HepG2 (cell line): ENCODE results near the gene EEA1. TPM values are rescaled to one million over a fixed set of nuclear protein-coding genes. Genes with fewer than 3 reads are reported as not detected.

Experiments used
- ATF5 ChIP-seq: sonication (generic); formaldehyde crosslinking; IDR thresholded peaks from 2 replicates; pipeline ENCODE4 v1.4.0; 2020; ENCODE audit warnings: mild to moderate bottlenecking, low read depth, missing genetic modification reagents
- EED ChIP-seq: sonication (generic); formaldehyde crosslinking; IDR thresholded peaks from 2 replicates; pipeline ENCODE4 v1.5.0; 2020; ENCODE audit warnings: mild to moderate bottlenecking, missing genetic modification reagents
- ELK4 ChIP-seq: sonication (generic); formaldehyde crosslinking; IDR thresholded peaks from 2 replicates; pipeline ENCODE4 v1.9.0; 2021; ENCODE audit warnings: missing genetic modification reagents, borderline replicate concordance
- EP300 ChIP-seq, 3 experiments: sonication (generic) in 1 of 3; formaldehyde crosslinking in 1 of 3; IDR thresholded peaks; 2 replicates each; pipeline versions ENCODE4 v1.5.1 to v1.6.1; 2011 to 2020; ENCODE audit warnings: low read depth in 2 of 3, low read length in 2 of 3, borderline replicate concordance in 1 of 3, improper control_type of control experiment in 1 of 3, mild to moderate bottlenecking in 1 of 3, missing genetic modification reagents in 1 of 3, moderate library complexity in 1 of 3
- FOXJ3 ChIP-seq: sonication (generic); formaldehyde crosslinking; IDR thresholded peaks from 2 replicates; pipeline ENCODE4 v1.4.0; 2020; ENCODE audit warnings: missing genetic modification reagents, mild to moderate bottlenecking, borderline replicate concordance
- MBNL3 ChIP-seq: fragments of 250-450 bp; sonication (Bioruptor Pico); conservative IDR thresholded peaks from 2 replicates; pipeline ENCODE4 v1.8.0; 2022; ENCODE audit warnings: mild to moderate bottlenecking, inconsistent platforms
- MYNN ChIP-seq: sonication (generic); formaldehyde crosslinking; IDR thresholded peaks from 2 replicates; pipeline ENCODE4 v1.4.0; 2020; ENCODE audit warnings: mild to moderate bottlenecking, low read depth, missing genetic modification reagents
- POLR2A ChIP-seq, 2 experiments: IDR thresholded peaks; 2 replicates each; pipeline ENCODE4 v1.6.1; 2011; ENCODE audit warnings: low read depth in 2 of 2, low read length in 2 of 2, mild to moderate bottlenecking in 1 of 2, moderate library complexity in 1 of 2; ENCODE audit not compliant: insufficient read depth in 1 of 2
- PRDM15 ChIP-seq: sonication (generic); formaldehyde crosslinking; IDR thresholded peaks from 2 replicates; pipeline ENCODE4 v1.4.0; 2020; ENCODE audit warnings: missing genetic modification reagents
- RAD21 ChIP-seq: fragments of 450-650 bp; formaldehyde crosslinking; IDR thresholded peaks from 2 replicates; pipeline ENCODE4 v1.5.0; 2020; ENCODE audit warnings: mild to moderate bottlenecking
- RELA ChIP-seq: sonication (generic); formaldehyde crosslinking; IDR thresholded peaks from 2 replicates; pipeline ENCODE4 v1.4.0; 2020; ENCODE audit warnings: missing genetic modification reagents
- SIN3B ChIP-seq: fragments of 150-350 bp; IDR thresholded peaks from 2 replicates; pipeline ENCODE4 v1.6.1; 2014; ENCODE audit warnings: low read length
- SNAPC2 ChIP-seq: sonication (generic); formaldehyde crosslinking; IDR thresholded peaks from 2 replicates; pipeline ENCODE4 v1.8.1; 2022; ENCODE audit warnings: mild to moderate bottlenecking, missing genetic modification reagents
- ZBTB3 ChIP-seq: sonication (generic); formaldehyde crosslinking; IDR thresholded peaks from 2 replicates; pipeline ENCODE4 v1.4.0; 2020; ENCODE audit warnings: low read depth, mild to moderate bottlenecking, moderate library complexity, missing genetic modification reagents, borderline replicate concordance
- ZFAT ChIP-seq: sonication (generic); formaldehyde crosslinking; conservative IDR thresholded peaks from 2 replicates; pipeline ENCODE4 v1.8.1; 2023; ENCODE audit warnings: missing genetic modification reagents, inconsistent platforms
- ZNF317 ChIP-seq: sonication (generic); formaldehyde crosslinking; IDR thresholded peaks from 2 replicates; pipeline ENCODE4 v1.5.0; 2020; ENCODE audit warnings: mild to moderate bottlenecking, missing genetic modification reagents
- ZNF432 ChIP-seq: sonication (generic); formaldehyde crosslinking; IDR thresholded peaks from 2 replicates; pipeline ENCODE4 v1.5.0; 2020; ENCODE audit warnings: missing genetic modification reagents, mild to moderate bottlenecking, borderline replicate concordance
- ZNF580 ChIP-seq: IDR thresholded peaks from 2 replicates; pipeline ENCODE4 v1.6.1; 2016; ENCODE audit warnings: low read depth, borderline replicate concordance
- ZNF674 ChIP-seq: sonication (generic); formaldehyde crosslinking; IDR thresholded peaks from 2 replicates; pipeline ENCODE4 v1.5.0; 2020; ENCODE audit warnings: low read depth, mild to moderate bottlenecking, missing genetic modification reagents
- polyA plus RNA-seq, 8 experiments: library from polyadenylated mRNA; depleted of rRNA in 3 of 8; stranded (reverse) in 7 of 8; unstranded in 1 of 8; fragments of >200 nt; fragmentation: Illumina TruSeq in 4 of 8; extraction: Trizol in 4 of 8; gene quantifications; 2 replicates each; pipeline versions ENCODE4 v1.2.1 to v1.2.3, GENCODE V29; 2011 to 2016; ENCODE audit warnings: low read depth in 4 of 8, missing spikeins in 1 of 8, mixed read lengths in 1 of 8; ENCODE audit not compliant: insufficient read depth in 1 of 8
- total RNA-seq, 5 experiments: library from RNA; depleted of rRNA; stranded (reverse); fragments of >200 nt; fragmentation: Illumina TruSeq; extraction: Trizol; gene quantifications; 2 replicates each; pipeline ENCODE4 v1.2.3, GENCODE V29; 2016; ENCODE audit warnings: low read depth in 1 of 5

The EEA1 gene
- total and polyA plus RNA-seq, 2 of the 13 experiments (the other 11 are each of a cell fraction or from before 2014, with no cell fraction given) = 5.0 to 19.3 TPM

GRCh38 chr12:92945659-92946220, 16.6 kb upstream of the EEA1 start (continued):
- TF ChIP-seq PRDM15 (CRISPR knock-in tag) (no peak), ATF5 (CRISPR knock-in tag) (no peak), MYNN (no peak), ELK4 (CRISPR knock-in tag) (no peak), EP300 (IDR thresholded peaks at IDR 0.05; ENCODE audit: low read depth in 2 of 2, low read length in 2 of 2) (peak in 1 of 2 experiments; percentile 90; a peak in 2 of 4 replicates), EP300 (CRISPR knock-in tag; IDR thresholded peaks at IDR 0.05; ENCODE audit: borderline replicate concordance) (peak; percentile 71; the same call in 1 of the 2 replicates), ZNF580 (CRISPR knock-in tag) (peak; percentile 33; the same call in 1 of the 2 replicates), ZNF317 (CRISPR knock-in tag) (0 out of 2 replicates have a peak, but pooled peaks have one; percentile 49), POLR2A (IDR thresholded peaks at IDR 0.05; ENCODE audit: insufficient read depth in 1 of 2, low read depth in 2 of 2, low read length in 2 of 2) (no peak), SIN3B (no peak), ZBTB3 (no peak), RELA (CRISPR knock-in tag) (no peak), EED (CRISPR knock-in tag) (no peak), SNAPC2 (no peak), ZFAT (CRISPR knock-in tag) (no peak), ZNF432 (no peak), ZNF674 (no peak), FOXJ3 (peak; percentile 94), MBNL3 (CRISPR knock-in tag) (no peak), RAD21 (no peak)
